Measurements from ENCODE around the gene CAMKK2.

Gene CAMKK2

DNA sequence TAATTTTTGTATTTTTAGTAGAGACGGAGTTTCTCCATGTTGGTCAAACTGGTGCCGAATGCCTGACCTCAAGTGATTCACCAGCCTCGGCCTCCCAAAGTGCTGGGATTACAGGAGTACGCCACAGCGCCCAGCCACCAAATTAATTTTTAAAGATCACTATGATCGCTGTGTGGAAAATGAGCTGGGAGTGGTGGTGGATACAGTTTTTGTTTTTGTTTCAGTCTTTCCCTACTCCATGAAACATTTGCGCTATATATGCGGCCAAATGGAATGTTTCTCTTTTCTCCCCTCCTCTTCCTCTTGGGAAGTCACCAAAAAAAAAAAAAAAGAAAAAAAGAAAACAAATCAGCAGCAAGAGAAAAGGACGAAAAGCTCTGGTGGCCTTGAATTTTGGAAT lies 107.4 kb downstream of the CAMKK2 start:
- DNase-seq, result no peak

GRCh38 chr12:121188227-121188626 lies 108.3 kb downstream of the CAMKK2 start:
- no peak for DNase-seq

Measured in 8988T (cell line).